H9 (cell line): Measurements from ENCODE around the gene RPS26. TPM values are rescaled to one million over a fixed set of nuclear protein-coding genes. Genes with fewer than 3 reads are reported as not detected.

Experiments used
- DNase-seq: peaks from one replicate; pipeline ENCODE4 v3.0.0-alpha.2; 2017
- H2AFZ ChIP-seq: one replicate; pipeline ENCODE4 v1.6.1; 2013; ENCODE audit warnings: mild to moderate bottlenecking, low read length, control low read depth, moderate library complexity
- H2AK5ac ChIP-seq: 2 replicates; pipeline ENCODE4 v1.6.1; 2013; ENCODE audit warnings: low read length, control low read depth, mixed read lengths; ENCODE audit not compliant: insufficient read length
- H2BK120ac ChIP-seq: one replicate; pipeline ENCODE4 v1.6.1; 2013; ENCODE audit warnings: low read depth, mild to moderate bottlenecking, low read length, control low read depth, inconsistent platforms; ENCODE audit not compliant: poor library complexity, severe bottlenecking
- H2BK12ac ChIP-seq: 2 replicates; pipeline ENCODE4 v1.6.1; 2013; ENCODE audit warnings: low read length, control low read depth, mixed read lengths, low read depth; ENCODE audit not compliant: insufficient read length
- H2BK15ac ChIP-seq: 2 replicates; pipeline ENCODE4 v1.6.1; 2013; ENCODE audit warnings: low read depth, low read length, control low read depth
- H2BK20ac ChIP-seq: one replicate; pipeline ENCODE4 v1.6.1; 2013; ENCODE audit warnings: low read depth, mild to moderate bottlenecking, low read length, control low read depth, inconsistent platforms; ENCODE audit not compliant: poor library complexity, severe bottlenecking
- H2BK5ac ChIP-seq: 2 replicates; pipeline ENCODE4 v1.6.1; 2013; ENCODE audit warnings: low read length, control low read depth, mixed read lengths; ENCODE audit not compliant: insufficient read length
- H3K14ac ChIP-seq: 2 replicates; pipeline ENCODE4 v1.6.1; 2013; ENCODE audit warnings: low read length, control low read depth; ENCODE audit not compliant: insufficient read depth
- H3K18ac ChIP-seq: 2 replicates; pipeline ENCODE4 v1.6.1; 2013; ENCODE audit warnings: low read depth, mild to moderate bottlenecking, mixed read lengths, low read length, control low read depth; ENCODE audit not compliant: insufficient read length
- H3K23ac ChIP-seq: 2 replicates; pipeline ENCODE4 v1.6.1; 2013; ENCODE audit warnings: low read length, control low read depth, mixed read lengths, low read depth; ENCODE audit not compliant: insufficient read length
- H3K23me2 ChIP-seq: 2 replicates; pipeline ENCODE4 v1.6.1; 2013; ENCODE audit warnings: low read depth, mild to moderate bottlenecking, mixed read lengths, low read length, control low read depth; ENCODE audit not compliant: insufficient read length, poor library complexity, severe bottlenecking
- H3K27ac ChIP-seq: 2 replicates; pipeline ENCODE4 v1.5.1; 2013; ENCODE audit warnings: low read length, control low read depth, mixed read lengths, low read depth; ENCODE audit not compliant: insufficient read length
- H3K27me3 ChIP-seq: 2 replicates; pipeline ENCODE4 v1.6.1; 2013; ENCODE audit warnings: low read length, control low read depth, inconsistent platforms; ENCODE audit not compliant: insufficient read depth
- H3K4ac ChIP-seq: 2 replicates; pipeline ENCODE4 v1.6.1; 2013; ENCODE audit warnings: low read depth, mild to moderate bottlenecking, control low read depth, inconsistent platforms, low read length, moderate library complexity
- H3K4me1 ChIP-seq: 2 replicates; pipeline ENCODE4 v1.6.1; 2013; ENCODE audit warnings: low read length, control low read depth, inconsistent platforms; ENCODE audit not compliant: insufficient read depth
- H3K4me2 ChIP-seq: 2 replicates; pipeline ENCODE4 v1.6.1; 2013; ENCODE audit warnings: low read length, control low read depth, mixed read lengths; ENCODE audit not compliant: insufficient read length, insufficient read depth
- H3K56ac ChIP-seq: 2 replicates; pipeline ENCODE4 v1.6.1; 2013; ENCODE audit warnings: low read depth, mild to moderate bottlenecking, mixed read lengths, low read length, control low read depth; ENCODE audit not compliant: insufficient read length
- H3K79me1 ChIP-seq: 2 replicates; pipeline ENCODE4 v1.6.1; 2013; ENCODE audit warnings: low read depth, mild to moderate bottlenecking, moderate library complexity, low read length, control low read depth, inconsistent platforms; ENCODE audit not compliant: insufficient read depth, poor library complexity, severe bottlenecking
- H3K79me2 ChIP-seq: 2 replicates; pipeline ENCODE4 v1.6.1; 2013; ENCODE audit warnings: low read length, control low read depth, inconsistent platforms; ENCODE audit not compliant: insufficient read depth
- H3K9ac ChIP-seq: 2 replicates; pipeline ENCODE4 v1.6.1; 2013; ENCODE audit warnings: low read length, control low read depth, mixed read lengths; ENCODE audit not compliant: insufficient read length; ENCODE audit errors: extremely low read depth
- H3K9me3 ChIP-seq: one replicate; pipeline ENCODE4 v1.6.1; 2013; ENCODE audit warnings: low read depth, low read length, inconsistent platforms; ENCODE audit not compliant: control insufficient read depth
- H3T11ph ChIP-seq: one replicate; pipeline ENCODE4 v1.6.1; 2013; ENCODE audit warnings: mild to moderate bottlenecking, low read length, control low read depth, inconsistent platforms
- H4K20me1 ChIP-seq: one replicate; pipeline ENCODE4 v1.6.1; 2013; ENCODE audit not compliant: control insufficient read depth, insufficient read length, insufficient read depth
- H4K5ac ChIP-seq: 2 replicates; pipeline ENCODE4 v1.6.1; 2013; ENCODE audit warnings: low read depth, mild to moderate bottlenecking, mixed read lengths, low read length, control low read depth; ENCODE audit not compliant: insufficient read length
- H4K8ac ChIP-seq: replicated peaks from 2 replicates; pipeline ENCODE4 v1.6.1; 2013; ENCODE audit warnings: low read length, control low read depth, mixed read lengths, low read depth; ENCODE audit not compliant: insufficient read length
- H4K91ac ChIP-seq: 2 replicates; pipeline ENCODE4 v1.6.1; 2013; ENCODE audit warnings: low read depth, mild to moderate bottlenecking, moderate library complexity, mixed read lengths, low read length, control low read depth; ENCODE audit not compliant: insufficient read length
- H3K27ac Mint-ChIP-seq, 3 experiments: 2 replicates in 2 of 3; 3 replicates in 1 of 3; pipeline ENCODE4 v1.8.0; 2020 to 2021; ENCODE audit warnings: mixed read lengths in 3 of 3, mild to moderate bottlenecking in 1 of 3, moderate library complexity in 1 of 3
- H3K27me3 Mint-ChIP-seq: 2 replicates; pipeline ENCODE4 v1.8.0; 2021; ENCODE audit warnings: low read depth, mild to moderate bottlenecking, moderate library complexity, mixed read lengths
- H3K36me3 Mint-ChIP-seq, 3 experiments: 2 replicates in 2 of 3; 3 replicates in 1 of 3; pipeline ENCODE4 v1.8.0; 2020 to 2021; ENCODE audit warnings: low read depth in 3 of 3, mixed read lengths in 3 of 3; ENCODE audit not compliant: insufficient read depth in 1 of 3
- H3K4me1 Mint-ChIP-seq, 2 experiments: 2 replicates each; pipeline ENCODE4 v1.8.0; 2020; ENCODE audit warnings: mixed read lengths in 2 of 2
- H3K4me3 Mint-ChIP-seq, 2 experiments: 2 replicates in 1 of 2; 3 replicates in 1 of 2; pipeline ENCODE4 v1.8.0; 2020 to 2021; ENCODE audit warnings: mild to moderate bottlenecking in 2 of 2, mixed read lengths in 2 of 2, moderate library complexity in 1 of 2
- H3K9me3 Mint-ChIP-seq, 2 experiments: 2 replicates in 1 of 2; 3 replicates in 1 of 2; pipeline ENCODE4 v1.8.0; 2020; ENCODE audit warnings: mild to moderate bottlenecking in 2 of 2, mixed read lengths in 2 of 2, moderate library complexity in 1 of 2
- WGBS: extraction: QIAGEN DNeasy Blood & Tissue Kit; methylation state at CpG from one replicate; pipeline ENCODE4 v1.1.7; 2013; ENCODE audit warnings: missing lambda C conversion rate, low lambda C conversion rate, mixed read lengths; ENCODE audit not compliant: insufficient read length; ENCODE audit errors: extremely low coverage; 5-methylcytosine and 5-hydroxymethylcytosine counted together
- total RNA-seq: library from RNA; stranded (reverse); gene quantifications from 2 replicates; pipeline ENCODE4 v1.2.1, GENCODE V29; 2021
- TF ChIP-seq, protein P1 (sequence below): fragments of 200-600 bp; sonication (generic); conservative IDR thresholded peaks from 3 replicates; pipeline ENCODE4 v1.8.0; 2021; ENCODE audit warnings: antibody characterized with exemption, mild to moderate bottlenecking

RPS26 gene
- total RNA-seq, 1 experiment from 2014 or later: 51.9 TPM

GRCh38 chr12:56038022-56038655, 3.6 kb upstream of the RPS26 start:
- Mint-ChIP-seq H3K4me1 (peaks cover 16 to 24% of the 10 kb centered on the region in 2 experiments), H3K9me3 (peaks cover 0 to 3% of the 10 kb centered on the region in 2 experiments; a peak in 1 of 5 replicates), H3K36me3 (peaks cover 17 to 45% (median 41%) of the 10 kb centered on the region in 3 experiments), H3K27me3 (no peaks in the 10 kb centered on the region), H3K4me3 (0 out of 5 replicates have a peak overlapping the region, but pooled peaks of 1 of the 2 experiments have one; percentile 14), H3K27ac (no peak overlapping the region)
- DNase-seq: no peak
- Histone ChIP-seq H2BK15ac (no peak overlapping the region), H3K18ac (no peak overlapping the region), H2BK20ac (no peak overlapping the region), H2AK5ac (no peak overlapping the region), H2BK5ac (no peak overlapping the region), H3K4ac (no peak overlapping the region), H4K8ac (no peak overlapping the region), H4K91ac (no peak overlapping the region), H2AFZ (no peak overlapping the region), H3K23ac (no peak overlapping the region), H2BK120ac (no peak overlapping the region), H3K9ac (no peak overlapping the region), H3K14ac (no peak overlapping the region), H4K5ac (no peak overlapping the region), H3K4me1 (no peaks in the 10 kb centered on the region; the same call in 1 of the 2 replicates), H3T11ph (no peak overlapping the region), H3K23me2 (no peaks in the 10 kb centered on the region), H3K27ac (no peak overlapping the region), H2BK12ac (no peak overlapping the region), H3K27me3 (no peaks in the 10 kb centered on the region), H3K9me3 (no peaks in the 10 kb centered on the region), H3K79me2 (peaks cover 11% of the 10 kb centered on the region; the same call in 1 of the 2 replicates), H3K79me1 (no peaks in the 10 kb centered on the region), H3K56ac (no peak overlapping the region), H3K4me2 (no peak overlapping the region), H4K20me1 (no peaks in the 10 kb centered on the region)
- TF ChIP-seq, protein P1, sequence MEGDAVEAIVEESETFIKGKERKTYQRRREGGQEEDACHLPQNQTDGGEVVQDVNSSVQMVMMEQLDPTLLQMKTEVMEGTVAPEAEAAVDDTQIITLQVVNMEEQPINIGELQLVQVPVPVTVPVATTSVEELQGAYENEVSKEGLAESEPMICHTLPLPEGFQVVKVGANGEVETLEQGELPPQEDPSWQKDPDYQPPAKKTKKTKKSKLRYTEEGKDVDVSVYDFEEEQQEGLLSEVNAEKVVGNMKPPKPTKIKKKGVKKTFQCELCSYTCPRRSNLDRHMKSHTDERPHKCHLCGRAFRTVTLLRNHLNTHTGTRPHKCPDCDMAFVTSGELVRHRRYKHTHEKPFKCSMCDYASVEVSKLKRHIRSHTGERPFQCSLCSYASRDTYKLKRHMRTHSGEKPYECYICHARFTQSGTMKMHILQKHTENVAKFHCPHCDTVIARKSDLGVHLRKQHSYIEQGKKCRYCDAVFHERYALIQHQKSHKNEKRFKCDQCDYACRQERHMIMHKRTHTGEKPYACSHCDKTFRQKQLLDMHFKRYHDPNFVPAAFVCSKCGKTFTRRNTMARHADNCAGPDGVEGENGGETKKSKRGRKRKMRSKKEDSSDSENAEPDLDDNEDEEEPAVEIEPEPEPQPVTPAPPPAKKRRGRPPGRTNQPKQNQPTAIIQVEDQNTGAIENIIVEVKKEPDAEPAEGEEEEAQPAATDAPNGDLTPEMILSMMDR: no peak
- WGBS: 83% methylated on average over 1 of the region's 2 CpGs
